KOPT-K1 (cell line): Measurements from ENCODE around the gene FBXO46.

Experiments
- H3K27ac ChIP-seq: fragments of 200-600 bp; sonication (generic); 2 replicates; pipeline ENCODE4 v1.5.1; 2016; ENCODE audit warnings: antibody characterized with exemption, mild to moderate bottlenecking, low read depth, low read length; ENCODE audit not compliant: poor library complexity, severe bottlenecking
- H3K36me3 ChIP-seq: fragments of 200-600 bp; sonication (generic); 2 replicates; pipeline ENCODE4 v1.5.1; 2017; ENCODE audit warnings: antibody characterized with exemption, mild to moderate bottlenecking, low read length, moderate library complexity; ENCODE audit not compliant: insufficient read depth
- H3K9me3 ChIP-seq: fragments of 200-600 bp; sonication (generic); 2 replicates; pipeline ENCODE4 v1.5.1; 2017; ENCODE audit warnings: antibody characterized with exemption, low read length, mild to moderate bottlenecking; ENCODE audit not compliant: insufficient read depth, poor library complexity, severe bottlenecking

The FBXO46 gene

GRCh38 chr19:45660636-45661035, 70.1 kb downstream of the FBXO46 start:
- H3K27ac ChIP-seq: no peak overlapping the region

More at GRCh38 chr19:45660636-45661035, 70.1 kb downstream of the FBXO46 start:
- H3K36me3 ChIP-seq: no peaks in the 10 kb centered on the region
- no peaks in the 10 kb centered on the region for H3K9me3 ChIP-seq
